HPDE6-E6E7 (cell line): Measurements from ENCODE around the gene DLG2.
"Not testable (repeated sequence)": the region's sequence is repeated elsewhere in the genome, so short reads cannot be mapped to it uniquely, and the experiment has no call there.

Source experiments
- DNase-seq: peaks from one replicate; pipeline ENCODE4 v3.0.0; 2011; ENCODE audit warnings: missing footprints; ENCODE audit errors: extremely low spot score

Gene DLG2

DNA sequence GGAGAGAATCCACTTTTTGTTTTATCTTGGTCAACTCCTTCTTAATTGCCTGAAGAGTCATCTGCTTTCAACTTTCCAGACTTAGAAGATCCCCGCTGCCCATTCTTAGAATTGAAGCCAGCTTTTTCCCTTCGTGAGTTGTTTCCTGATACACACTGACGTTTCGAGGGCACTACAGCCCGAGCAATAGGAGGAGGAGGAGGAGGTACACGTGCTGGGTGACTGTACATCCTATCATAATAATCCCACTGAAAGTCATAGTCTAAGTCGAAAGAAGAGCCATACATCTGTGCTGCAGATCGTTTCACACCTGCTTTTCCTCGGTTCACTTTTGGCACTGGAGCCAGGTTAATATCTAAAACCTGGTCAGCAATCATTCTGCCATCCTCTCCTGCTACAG is 606.1 kb downstream of the DLG2 start:
- DNase-seq = no peak

DNA sequence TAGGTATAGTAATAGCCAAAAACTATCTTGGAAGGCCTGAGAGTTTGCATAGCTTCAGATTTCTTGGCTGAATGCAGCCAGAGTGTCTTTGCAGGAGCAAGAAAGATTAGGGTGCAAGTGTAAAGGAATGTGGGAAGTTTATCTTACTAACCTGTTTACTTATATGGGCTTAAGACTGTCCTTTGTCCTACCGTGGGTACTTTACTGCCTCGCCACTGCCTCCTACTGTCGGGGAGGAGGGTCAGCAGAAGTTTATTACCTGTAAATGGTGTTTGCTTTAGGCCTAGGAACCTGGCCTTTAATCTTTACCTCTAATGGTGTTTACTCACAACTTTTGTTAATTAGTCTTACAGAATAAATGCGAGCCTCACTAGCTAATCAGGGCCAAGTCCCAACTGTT is 633.8 kb downstream of the DLG2 start:
- DNase-seq = no peak

DNA sequence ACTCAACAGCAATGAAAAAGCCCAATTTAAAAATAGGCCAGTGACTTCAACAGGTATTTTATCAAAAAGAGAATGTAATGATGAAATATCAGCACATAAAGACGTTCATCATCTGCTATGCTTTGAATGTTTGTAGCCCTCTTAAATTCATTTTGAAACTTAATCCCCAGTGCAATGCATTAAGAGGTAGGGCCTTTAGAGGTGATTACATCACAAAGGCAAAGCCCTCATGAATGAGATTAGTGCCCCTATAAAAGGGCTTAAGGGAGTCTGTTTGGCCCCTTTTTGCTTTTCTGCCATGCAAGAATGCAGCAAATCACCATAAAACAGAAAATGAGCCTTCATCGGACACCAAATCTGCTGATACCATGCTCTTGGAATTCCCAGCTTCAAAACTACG is 637.0 kb downstream of the DLG2 start:
- DNase-seq = no peak

DNA sequence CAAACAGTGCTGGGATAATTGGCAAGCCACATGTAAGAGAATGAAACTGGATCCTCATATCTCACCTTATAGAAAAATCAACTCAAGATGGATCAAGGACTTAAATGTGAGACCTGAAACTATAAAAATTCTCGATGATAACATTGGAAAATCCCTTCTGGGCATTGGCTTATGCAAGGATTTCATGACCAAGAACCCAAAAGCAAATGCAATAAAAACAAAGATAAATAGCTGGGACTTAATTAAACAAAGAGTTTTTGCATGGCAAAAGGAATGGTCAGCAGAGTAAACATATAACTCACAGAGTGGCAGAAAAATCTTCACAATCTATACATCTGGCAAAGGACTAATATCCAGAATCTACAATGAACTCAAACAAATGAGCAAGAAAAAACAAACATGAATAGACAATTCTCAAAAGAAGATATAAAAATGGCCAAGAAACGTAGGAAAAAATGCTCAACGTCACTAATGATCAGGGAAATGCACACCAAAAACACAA is 639.4 kb downstream of the DLG2 start:
- not testable (repeated sequence) for DNase-seq

DNA sequence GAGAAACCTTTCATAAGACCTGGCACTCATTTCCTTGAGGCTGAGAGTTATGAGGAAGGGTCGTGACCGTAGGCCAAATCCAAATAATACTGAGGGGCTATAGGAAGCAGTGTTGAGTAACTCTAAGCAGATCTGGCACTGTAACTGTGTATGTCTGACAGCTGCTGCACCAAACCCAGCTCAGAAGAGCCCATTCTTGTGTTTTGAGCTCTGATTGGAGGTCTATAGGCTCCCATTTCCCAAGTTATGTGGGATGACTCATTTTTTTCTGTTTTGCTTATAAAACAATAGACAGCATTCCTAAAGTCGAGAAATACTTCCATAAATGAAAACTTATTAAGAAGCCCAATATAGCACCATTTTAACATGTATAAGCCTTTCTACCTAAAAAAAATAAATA is 645.8 kb downstream of the DLG2 start:
- no peak for DNase-seq

DNA sequence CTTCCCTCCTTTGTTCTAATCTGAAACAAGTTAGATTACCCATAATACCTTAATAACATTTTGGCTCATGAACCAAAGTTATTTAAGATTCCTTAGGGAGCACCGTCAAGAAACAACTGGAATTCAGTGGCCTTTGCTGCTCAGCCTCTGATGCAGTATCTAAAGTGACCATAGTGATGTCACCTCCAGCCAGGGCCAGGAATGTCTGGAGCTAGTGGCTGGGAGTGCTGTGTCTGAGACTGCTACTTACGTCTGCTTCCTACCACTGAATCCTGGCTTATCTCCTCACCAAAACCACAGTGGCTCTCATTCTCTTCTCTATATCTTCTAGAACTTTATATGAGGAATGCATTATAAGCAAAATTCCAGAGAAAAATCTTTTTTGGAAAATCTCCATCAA is 658.0 kb downstream of the DLG2 start:
- DNase-seq = no peak

DNA sequence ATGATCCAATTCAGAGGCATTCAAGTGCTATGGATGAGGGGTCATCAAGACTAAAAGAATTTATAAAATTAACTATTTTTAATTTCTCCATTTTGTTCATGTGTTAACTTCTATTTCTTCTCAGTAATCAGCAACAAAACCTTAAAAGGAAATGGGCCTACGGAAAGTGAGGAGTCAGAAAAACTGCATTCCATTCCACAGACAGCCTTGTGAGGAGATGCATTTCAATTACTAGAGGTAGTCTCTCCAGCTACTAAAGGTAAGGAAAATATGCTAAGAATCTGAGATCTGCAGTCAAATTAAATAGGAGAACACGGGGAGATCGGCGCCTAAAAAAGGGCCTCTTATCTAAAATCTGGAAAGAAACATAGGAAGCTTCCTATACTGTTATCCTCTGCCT is 661.7 kb downstream of the DLG2 start:
- no peak for DNase-seq

DNA sequence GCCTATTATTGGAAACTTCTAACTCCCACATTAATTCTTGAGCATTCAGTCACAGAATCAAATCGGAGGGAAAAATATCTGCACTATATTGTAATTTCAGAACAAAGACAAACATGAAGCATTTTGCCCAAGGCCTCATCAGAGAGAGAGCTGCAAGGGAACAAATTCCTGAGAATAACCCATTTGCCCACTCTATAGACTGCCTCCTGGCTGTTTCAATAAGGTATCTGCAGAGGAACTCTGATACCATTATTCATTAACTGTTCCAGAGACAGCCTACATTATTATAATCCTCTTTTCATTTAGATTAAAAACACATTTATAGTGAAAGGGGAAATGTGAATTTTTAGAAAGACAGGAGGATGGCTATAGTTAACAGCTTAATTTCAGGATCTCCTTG is 663.9 kb downstream of the DLG2 start:
- no peak for DNase-seq

DNA sequence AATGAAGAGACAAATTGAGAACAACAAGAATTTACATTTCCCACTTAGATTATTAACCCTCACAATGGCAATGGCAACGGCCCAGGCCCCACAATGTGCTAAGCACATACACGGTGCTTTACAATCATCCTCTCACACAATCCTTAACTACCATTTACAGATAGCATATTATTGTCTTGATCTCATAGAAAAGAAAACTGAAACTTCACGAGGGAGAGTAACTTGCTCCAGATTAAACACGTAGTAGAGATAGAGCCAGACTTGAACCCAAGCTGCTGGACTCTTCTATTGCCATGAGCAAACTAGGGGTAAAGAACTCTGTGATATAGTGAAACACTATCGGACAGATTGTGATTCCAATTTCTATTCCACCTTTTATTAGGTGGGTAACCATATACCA is 665.1 kb downstream of the DLG2 start:
- no peak for DNase-seq

DNA sequence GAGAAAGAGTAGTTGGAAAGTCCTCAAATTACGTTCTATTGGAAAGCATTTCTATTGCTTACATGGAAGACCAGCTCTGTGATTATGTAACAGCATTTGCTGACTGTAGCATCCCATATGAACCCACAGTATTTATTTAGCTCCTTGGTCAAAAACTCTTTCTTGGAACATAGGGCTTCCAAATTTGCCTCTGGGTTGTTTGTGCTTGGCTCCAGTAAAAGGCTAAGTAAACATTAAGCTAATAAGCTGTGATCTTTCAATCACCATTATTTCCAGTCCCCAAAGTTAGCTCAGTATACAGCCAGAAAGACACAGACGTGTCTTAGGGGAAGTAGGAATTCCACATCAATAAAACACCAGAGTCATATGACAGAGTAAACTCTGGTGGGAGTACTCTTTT is 668.8 kb downstream of the DLG2 start:
- DNase-seq = no peak

DNA sequence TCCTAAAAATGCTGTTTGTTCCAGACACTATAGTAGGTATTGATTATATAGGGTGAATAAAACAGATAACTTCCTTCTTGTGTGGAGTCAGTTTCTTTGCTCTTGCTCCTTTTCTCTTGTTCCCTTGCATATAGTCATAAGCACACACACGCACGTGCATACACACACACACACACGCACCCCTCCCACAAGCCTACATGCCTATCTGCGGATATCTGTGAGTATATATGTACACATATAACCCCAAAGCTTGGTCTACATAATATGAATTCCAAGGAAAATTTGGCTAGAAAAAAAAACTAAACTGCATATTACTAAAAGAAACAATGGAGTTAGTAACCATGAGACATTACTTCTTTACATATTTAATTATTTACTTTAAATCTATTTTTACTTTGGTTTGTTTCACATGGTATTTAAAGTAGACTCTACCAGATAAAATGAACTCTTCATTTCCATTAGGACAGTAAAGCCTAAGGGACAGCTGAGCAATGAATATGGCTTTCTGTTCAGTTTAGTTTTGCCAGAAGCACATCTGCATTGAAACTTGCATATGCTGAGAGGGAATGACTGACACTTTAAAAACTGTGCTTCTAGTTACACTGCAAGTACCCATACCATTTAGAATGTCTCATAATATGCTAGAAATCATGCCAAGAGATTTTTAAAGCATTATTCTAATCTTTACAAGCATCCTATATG is 676.4 kb downstream of the DLG2 start:
- no peak for DNase-seq

DNA sequence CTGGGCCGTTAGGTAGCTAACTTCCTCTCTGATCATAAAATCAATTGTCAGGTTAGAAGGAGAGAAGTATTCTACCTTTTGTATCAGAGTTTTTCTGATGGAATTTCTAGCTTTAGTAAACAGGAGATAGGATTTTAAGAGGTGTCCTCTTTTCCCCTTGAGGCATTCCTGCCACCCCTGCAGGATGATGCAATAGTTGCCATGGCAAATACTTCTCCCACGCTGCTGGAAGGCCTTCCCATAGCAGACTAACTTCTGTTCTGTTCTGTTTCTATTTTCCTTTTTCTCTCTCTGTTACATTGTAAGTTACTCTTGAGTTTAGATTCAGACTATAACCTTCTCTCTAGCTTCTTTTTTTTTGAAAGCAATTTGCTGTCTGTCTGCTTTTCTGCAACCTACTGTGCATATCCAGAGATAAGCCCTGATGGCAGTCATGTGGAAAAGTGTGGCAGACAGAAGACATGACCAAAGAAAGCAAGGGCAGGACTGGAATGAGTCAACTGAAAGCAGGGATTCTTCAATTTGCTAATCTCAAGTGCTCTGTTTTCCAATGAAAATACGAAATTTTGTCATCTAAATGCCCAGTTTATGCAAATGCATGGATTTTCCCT is 679.1 kb downstream of the DLG2 start:
- DNase-seq = no peak

DNA sequence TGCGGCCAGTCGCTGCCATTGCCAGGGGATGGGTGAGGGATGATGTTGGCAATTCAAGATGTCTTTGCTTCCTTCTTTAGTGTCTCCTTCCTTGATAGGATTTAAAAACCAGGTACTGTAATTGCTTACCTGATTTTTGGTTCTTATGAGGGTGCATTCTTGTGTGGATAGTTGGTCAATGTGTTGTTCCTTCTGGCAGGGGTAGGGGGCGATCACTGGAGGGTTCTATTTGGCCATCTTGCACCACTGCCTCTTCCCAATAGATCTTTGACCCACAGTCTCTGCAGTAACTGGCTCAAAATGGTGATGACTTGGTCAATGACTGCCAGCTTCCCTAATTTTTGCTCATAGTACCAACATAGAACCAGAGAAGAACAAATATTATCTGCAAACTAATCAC is 680.1 kb downstream of the DLG2 start:
- DNase-seq = no peak

DNA sequence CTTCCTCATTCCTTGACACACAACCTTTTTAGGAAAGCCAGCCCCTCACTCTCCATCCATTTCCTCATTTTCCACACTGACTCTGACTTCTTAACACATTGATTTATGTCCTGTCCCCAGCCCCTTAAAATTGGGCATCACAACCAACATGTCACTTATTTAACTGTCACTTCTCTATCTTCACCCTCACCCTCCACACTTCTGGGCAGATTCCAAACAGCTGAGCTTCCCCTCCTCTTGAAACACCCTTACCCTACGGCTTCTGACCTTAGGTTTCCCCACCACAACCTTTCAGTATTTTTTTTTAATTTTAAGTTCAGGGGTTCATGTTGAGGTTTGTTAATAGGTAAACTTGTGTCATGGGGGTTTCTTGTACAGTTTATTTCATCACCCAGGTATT is 696.3 kb downstream of the DLG2 start:
- DNase-seq = no peak

DNA sequence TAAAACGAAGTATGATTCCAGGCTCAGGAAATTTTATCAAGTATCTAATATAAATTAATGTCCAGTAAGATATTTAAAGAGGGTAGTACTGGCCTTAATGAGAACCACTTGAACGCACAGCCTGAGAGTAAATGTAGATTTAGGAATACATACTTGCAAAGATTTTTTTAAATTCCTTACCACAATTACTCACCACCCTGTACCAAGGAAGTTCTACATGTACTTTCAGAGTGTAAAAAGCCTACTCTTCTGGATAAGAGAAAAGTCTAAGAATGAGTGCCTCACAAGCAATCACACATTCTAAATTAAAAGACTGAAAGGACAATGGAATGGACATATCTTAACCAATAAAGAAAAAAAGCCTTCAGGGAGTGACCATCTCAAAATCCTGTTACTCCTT is 697.4 kb downstream of the DLG2 start:
- DNase-seq = no peak

DNA sequence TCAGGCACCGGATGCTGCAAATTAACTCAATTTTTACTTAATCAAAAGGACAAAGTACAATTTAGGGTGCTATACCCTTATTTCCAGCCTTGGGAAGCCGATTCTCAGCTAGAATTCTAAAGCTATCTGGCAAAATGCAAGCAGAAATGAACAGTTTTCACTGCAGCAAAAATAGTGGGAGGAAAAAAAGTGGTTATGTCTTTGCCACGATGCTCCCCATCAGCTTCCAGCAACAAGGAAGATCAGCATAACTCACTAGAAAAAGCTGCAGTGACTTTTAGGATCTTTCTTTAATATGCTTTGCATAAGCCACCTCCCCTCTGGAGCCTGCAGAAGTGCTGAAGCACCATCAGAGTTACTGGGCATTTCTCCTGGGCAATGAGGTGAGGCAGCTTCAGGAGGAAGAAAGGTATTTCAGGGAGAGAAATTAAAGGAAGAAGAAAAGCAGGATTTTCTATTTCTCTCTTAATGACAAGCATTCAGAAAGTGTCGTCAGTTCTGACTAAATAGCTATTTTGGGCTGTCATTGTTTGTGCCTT is 702.9 kb downstream of the DLG2 start:
- DNase-seq = no peak

DNA sequence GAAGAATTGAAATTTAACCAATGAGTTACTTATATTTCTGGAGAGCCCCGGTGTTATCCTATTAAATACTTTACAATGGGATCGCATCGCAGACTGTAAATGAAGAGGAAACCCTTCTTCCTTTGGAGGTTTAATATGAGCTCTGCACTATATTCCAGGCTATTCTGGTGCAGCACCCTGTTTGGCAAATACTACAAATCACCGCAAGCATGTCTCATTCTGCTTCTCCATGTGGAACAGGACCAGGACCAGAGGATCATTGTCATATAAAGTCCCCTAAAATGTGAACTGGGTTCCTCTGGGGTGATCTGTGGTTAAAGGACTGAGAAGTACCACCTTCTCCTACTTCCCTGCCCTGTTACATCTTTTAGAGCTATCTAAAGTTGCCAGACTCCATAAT is 703.7 kb downstream of the DLG2 start:
- no peak for DNase-seq

DNA sequence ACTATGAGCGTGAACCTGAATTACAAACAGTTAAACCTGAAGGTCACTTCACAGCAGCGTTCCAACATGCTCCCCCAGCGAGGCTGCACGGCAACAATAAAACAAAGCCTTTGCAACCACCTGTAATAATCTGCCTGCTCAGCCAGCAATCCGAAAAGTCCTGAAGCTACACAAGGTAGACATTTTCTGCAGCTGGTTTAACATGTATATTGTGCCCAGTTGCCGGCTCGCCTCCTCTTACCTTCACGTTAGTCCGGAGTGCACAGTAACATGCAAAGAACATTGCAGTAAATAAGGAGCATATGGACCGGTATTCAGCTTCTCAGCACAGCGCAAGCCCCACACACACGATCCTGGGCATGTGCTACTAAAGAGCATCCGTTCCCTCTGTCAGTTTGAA is 704.3 kb downstream of the DLG2 start:
- DNase-seq = no peak

DNA sequence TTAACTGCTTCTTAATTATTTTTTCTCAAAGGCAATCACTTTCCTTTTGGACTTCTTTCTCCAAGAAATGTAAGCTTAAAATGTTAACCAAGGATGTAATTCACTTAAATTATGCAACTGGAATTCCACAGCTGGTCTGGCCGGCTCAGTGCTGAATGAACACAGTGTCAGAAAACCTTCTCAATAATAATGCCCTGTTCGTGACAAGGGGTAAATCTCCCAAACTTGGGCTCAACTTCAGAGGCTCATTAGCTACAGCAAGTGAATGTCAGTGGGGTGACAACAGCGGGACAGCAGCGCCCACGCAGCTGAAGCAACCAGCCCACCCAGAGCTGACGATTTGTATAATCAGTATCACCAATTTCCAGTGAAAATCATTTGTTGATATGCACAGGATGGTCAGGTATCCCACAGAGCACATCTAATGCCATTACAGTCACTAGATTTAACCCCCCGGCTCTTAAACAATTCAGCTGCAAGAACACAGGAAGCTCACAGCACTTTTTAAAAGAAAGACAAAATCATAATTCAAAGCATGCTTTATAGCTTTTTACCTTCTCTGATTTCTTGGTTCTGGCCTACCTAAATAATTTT is 704.8 kb downstream of the DLG2 start:
- no peak for DNase-seq

DNA sequence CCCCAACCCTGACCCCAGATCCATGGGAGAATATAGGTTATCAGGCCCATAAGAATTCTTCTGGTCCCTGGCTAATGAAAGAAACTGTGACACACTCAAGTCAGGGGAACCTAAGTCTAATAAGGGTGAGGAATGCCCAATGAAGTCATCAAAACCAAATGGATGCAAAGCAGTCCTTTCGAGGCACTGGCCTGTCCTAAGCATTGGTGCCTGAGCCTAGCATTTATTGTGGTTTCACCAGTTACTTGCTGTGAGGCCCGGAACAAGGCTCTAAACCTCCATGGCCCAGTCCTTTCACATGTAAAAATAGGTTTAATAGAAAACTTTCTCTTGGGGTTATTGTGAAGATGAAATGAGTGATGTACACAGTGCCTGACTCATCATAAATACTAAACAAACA is 712.6 kb downstream of the DLG2 start:
- DNase-seq = no peak

DNA sequence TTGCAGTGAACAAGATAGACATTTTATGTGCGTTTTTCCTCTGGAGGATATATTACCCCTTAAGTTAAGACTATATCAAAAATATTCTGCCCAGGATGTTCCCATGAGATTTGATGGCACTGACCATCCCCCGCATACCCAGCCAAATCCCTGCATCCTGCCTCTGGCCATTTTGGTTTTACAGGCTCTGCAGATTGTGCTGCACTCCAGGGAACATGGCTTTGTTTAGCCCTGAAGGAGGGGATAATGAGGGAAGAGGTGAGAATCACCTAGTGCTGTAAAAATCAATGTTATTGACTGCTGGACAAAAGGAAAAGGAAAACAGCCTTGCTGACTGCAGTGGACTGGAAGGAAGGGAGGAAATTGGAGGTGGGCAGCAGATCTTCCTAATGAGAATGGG is 717.4 kb downstream of the DLG2 start:
- DNase-seq = no peak

DNA sequence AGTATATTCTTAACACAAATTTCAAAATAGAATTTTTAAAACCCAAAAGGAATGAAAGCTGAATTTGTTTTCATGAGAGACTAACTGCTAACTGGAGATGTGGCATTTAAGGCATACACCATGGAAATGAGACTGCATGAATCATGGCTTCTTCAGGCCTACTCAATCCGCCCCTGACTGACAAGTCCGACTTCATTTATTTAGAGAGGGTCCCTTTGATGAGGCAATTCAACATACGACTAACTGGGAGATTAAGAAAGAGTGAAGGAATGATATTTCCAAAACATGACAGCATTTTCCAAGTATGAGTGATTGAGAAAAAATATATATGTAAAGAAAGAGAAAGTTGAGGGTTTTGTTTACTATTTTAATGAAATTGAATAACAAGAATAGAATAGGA is 720.1 kb downstream of the DLG2 start:
- DNase-seq = peak; percentile 15

DNA sequence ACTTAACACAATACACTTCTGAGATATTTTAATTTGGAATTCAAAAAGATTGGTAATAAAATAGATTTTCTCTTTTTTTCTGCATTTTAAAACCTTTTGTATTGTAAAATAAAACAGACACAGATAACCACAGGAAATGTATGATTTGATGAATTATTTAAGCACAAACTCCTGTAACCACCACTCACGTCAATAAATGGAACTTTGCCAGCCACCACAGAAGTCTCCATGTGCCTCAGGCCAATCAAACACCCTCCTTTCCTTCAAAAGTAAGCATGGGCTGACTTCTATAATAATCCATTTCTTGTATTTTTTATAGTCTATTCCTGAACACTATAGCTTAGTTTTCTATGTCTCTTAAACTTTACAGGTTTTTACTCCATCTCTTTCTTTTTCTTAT is 721.7 kb downstream of the DLG2 start:
- DNase-seq = no peak
